ENCODE results near the gene GCM1.

Gene GCM1

DNA sequence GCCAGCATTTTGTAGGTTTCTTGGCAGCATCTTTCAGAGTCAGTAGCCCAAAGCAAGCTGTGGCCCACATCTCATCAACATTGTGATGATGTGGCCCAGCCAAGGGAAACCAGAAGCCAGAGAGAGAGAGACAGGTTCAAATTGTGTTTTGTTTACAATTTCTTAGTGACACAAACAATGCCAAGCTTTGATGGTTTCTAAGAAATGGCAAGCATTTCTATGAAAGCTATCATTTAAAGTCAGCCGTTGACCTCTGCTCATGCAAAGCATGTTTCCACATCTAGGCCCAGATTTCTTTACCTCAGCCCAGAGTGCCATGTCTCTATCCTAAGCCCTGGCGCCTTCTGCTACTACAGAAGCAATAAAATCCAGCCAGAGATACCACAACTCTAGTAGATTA is 32.9 kb downstream of the GCM1 start:
- H4K91ac ChIP-seq (ENCODE audit: low read length), result no peak overlapping the region
- no peak overlapping the region for H3K9ac ChIP-seq (ENCODE audit: low read length)
- H3K4me1 ChIP-seq (ENCODE audit: control insufficient read depth, insufficient read depth, low read depth, low read length), result peaks cover 3% of the 10 kb centered on the region
- no peak overlapping the region for H3K18ac ChIP-seq (ENCODE audit: low read depth in 1 of 2, low read length in 2 of 2)
- no peak overlapping the region for H3K4me3 ChIP-seq (ENCODE audit: insufficient read depth in 1 of 2, low read depth in 1 of 2, low read length in 2 of 2)
- H3K27ac ChIP-seq (ENCODE audit: low read length, poor library complexity, severe bottlenecking), result no peak overlapping the region
- 94% methylated on average over 1 of the region's 2 CpGs for whole genome bisulfite sequencing
- DNase-seq, result no peak
- no peak overlapping the region for H3K14ac ChIP-seq (ENCODE audit: low read length in 2 of 2)
- H2AFZ ChIP-seq (ENCODE audit: low read depth, low read length), result no peak overlapping the region
- no peak overlapping the region for H3K4ac ChIP-seq (ENCODE audit: low read depth in 1 of 2, low read length in 2 of 2)
- H4K8ac ChIP-seq (ENCODE audit: low read length), result no peak overlapping the region
- no peak overlapping the region for H2BK12ac ChIP-seq (ENCODE audit: low read length in 2 of 2)
- no peaks in the 10 kb centered on the region for H3K79me1 ChIP-seq (replicated peaks; ENCODE audit: low read length, poor library complexity, severe bottlenecking)
- no peak overlapping the region for H2AK5ac ChIP-seq (ENCODE audit: low read length, severe bottlenecking)
- H3K27me3 ChIP-seq (ENCODE audit: control insufficient read depth in 1 of 2, insufficient read depth in 1 of 2, low read length in 2 of 2), result no peaks in the 10 kb centered on the region
- no peak overlapping the region for H2BK5ac ChIP-seq (ENCODE audit: low read depth, low read length, poor library complexity, severe bottlenecking)
- H3K23ac ChIP-seq (ENCODE audit: low read length in 2 of 2), result no peak overlapping the region
- no peak overlapping the region for H3K4me2 ChIP-seq (ENCODE audit: low read length, poor library complexity, severe bottlenecking)
- peaks cover 3% of the 10 kb centered on the region for H3K9me3 ChIP-seq (ENCODE audit: control insufficient read depth, low read length)
- no peak overlapping the region for H2BK120ac ChIP-seq (ENCODE audit: low read depth, low read length)
- no peaks in the 10 kb centered on the region for H3K36me3 ChIP-seq (ENCODE audit: control insufficient read depth in 1 of 2, insufficient read depth in 2 of 2, low read depth in 1 of 2, low read length in 2 of 2)
- no peak overlapping the region for H2BK15ac ChIP-seq (ENCODE audit: low read depth, poor library complexity, severe bottlenecking)

DNA sequence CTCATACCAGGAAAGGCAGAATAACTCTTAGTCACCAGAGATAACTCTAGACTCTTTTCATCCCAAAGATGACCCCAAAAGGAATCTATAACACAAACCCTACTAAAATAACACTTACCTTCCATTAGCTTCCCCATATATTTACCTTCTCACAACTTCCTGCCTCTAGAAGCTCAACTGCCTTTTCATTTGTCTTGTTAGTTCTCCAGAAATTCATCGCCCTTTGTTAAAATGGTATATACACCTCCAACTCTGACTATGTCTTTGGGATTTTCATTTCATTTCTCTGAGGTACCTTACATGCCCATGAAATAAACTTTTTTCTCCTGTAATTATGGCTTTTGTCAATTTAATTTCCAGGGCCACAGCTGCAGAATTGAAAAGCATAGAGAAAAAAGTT is 33.5 kb downstream of the GCM1 start:
- no peak overlapping the region for H3K14ac ChIP-seq (ENCODE audit: low read length in 2 of 2)
- no peak overlapping the region for H3K4ac ChIP-seq (ENCODE audit: low read depth in 1 of 2, low read length in 2 of 2)
- no peak overlapping the region for H3K4me2 ChIP-seq (ENCODE audit: low read length, poor library complexity, severe bottlenecking)
- H3K4me3 ChIP-seq (ENCODE audit: insufficient read depth in 1 of 2, low read depth in 1 of 2, low read length in 2 of 2), result no peak overlapping the region
- H2BK15ac ChIP-seq (ENCODE audit: low read depth, poor library complexity, severe bottlenecking), result no peak overlapping the region
- peaks cover 3% of the 10 kb centered on the region for H3K9me3 ChIP-seq (ENCODE audit: control insufficient read depth, low read length)
- H2BK5ac ChIP-seq (ENCODE audit: low read depth, low read length, poor library complexity, severe bottlenecking), result no peak overlapping the region
- no peaks in the 10 kb centered on the region for H3K79me1 ChIP-seq (replicated peaks; ENCODE audit: low read length, poor library complexity, severe bottlenecking)
- no peak for DNase-seq
- H3K27me3 ChIP-seq (ENCODE audit: control insufficient read depth in 1 of 2, insufficient read depth in 1 of 2, low read length in 2 of 2), result no peaks in the 10 kb centered on the region
- WGBS, result 100% methylated on average over 1 of the region's 1 CpG
- no peak overlapping the region for H2AFZ ChIP-seq (ENCODE audit: low read depth, low read length)
- no peak overlapping the region for H3K9ac ChIP-seq (ENCODE audit: low read length)
- H3K4me1 ChIP-seq (ENCODE audit: control insufficient read depth, insufficient read depth, low read depth, low read length), result peaks cover 3% of the 10 kb centered on the region
- no peak overlapping the region for H4K91ac ChIP-seq (ENCODE audit: low read length)
- H2BK120ac ChIP-seq (ENCODE audit: low read depth, low read length), result no peak overlapping the region
- H4K8ac ChIP-seq (ENCODE audit: low read length), result no peak overlapping the region
- H3K27ac ChIP-seq (ENCODE audit: low read length, poor library complexity, severe bottlenecking), result no peak overlapping the region
- H2AK5ac ChIP-seq (ENCODE audit: low read length, severe bottlenecking), result no peak overlapping the region
- H3K23ac ChIP-seq (ENCODE audit: low read length in 2 of 2), result no peak overlapping the region
- no peak overlapping the region for H2BK12ac ChIP-seq (ENCODE audit: low read length in 2 of 2)
- H3K18ac ChIP-seq (ENCODE audit: low read depth in 1 of 2, low read length in 2 of 2), result no peak overlapping the region
- H3K36me3 ChIP-seq (ENCODE audit: control insufficient read depth in 1 of 2, insufficient read depth in 2 of 2, low read depth in 1 of 2, low read length in 2 of 2), result no peaks in the 10 kb centered on the region

DNA sequence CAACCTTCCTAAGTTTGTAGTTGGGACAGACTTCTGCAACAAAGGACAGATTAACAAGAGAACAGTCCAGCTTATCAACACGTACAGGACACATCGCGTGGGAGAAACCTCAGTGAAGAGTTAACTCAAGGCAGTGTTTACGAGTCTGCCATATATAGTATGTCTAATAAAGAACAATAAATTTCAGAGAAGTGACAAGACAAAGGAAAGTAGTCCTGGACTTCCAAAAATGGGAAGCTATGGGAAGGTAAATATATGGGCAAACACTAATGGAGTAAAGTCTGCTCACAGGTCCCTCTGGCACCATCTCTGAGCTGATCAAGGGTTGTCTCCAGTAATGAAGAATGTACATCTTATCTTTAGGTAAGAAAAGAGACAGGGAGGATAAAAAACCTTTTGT is 34.9 kb downstream of the GCM1 start:
- H3K4me2 ChIP-seq (ENCODE audit: low read length, poor library complexity, severe bottlenecking), result no peak overlapping the region
- H3K27ac ChIP-seq (ENCODE audit: low read length, poor library complexity, severe bottlenecking), result no peak overlapping the region
- H3K4ac ChIP-seq (ENCODE audit: low read depth in 1 of 2, low read length in 2 of 2), result no peak overlapping the region
- H2AK5ac ChIP-seq (ENCODE audit: low read length, severe bottlenecking), result no peak overlapping the region
- no peak overlapping the region for H3K23ac ChIP-seq (ENCODE audit: low read length in 2 of 2)
- no peak overlapping the region for H3K18ac ChIP-seq (ENCODE audit: low read depth in 1 of 2, low read length in 2 of 2)
- 78% methylated on average over 4 of the region's 4 CpGs for WGBS
- H3K9ac ChIP-seq (ENCODE audit: low read length), result no peak overlapping the region
- no peaks in the 10 kb centered on the region for H3K27me3 ChIP-seq (ENCODE audit: control insufficient read depth in 1 of 2, insufficient read depth in 1 of 2, low read length in 2 of 2)
- no peak overlapping the region for H2BK5ac ChIP-seq (ENCODE audit: low read depth, low read length, poor library complexity, severe bottlenecking)
- H3K14ac ChIP-seq (ENCODE audit: low read length in 2 of 2), result no peak overlapping the region
- no peak for DNase-seq
- H3K4me3 ChIP-seq (ENCODE audit: insufficient read depth in 1 of 2, low read depth in 1 of 2, low read length in 2 of 2), result no peak overlapping the region
- H4K8ac ChIP-seq (ENCODE audit: low read length), result no peak overlapping the region
- H2AFZ ChIP-seq (ENCODE audit: low read depth, low read length), result no peak overlapping the region
- no peak overlapping the region for H2BK120ac ChIP-seq (ENCODE audit: low read depth, low read length)
- no peak overlapping the region for H2BK12ac ChIP-seq (ENCODE audit: low read length in 2 of 2)
- H3K79me1 ChIP-seq (replicated peaks; ENCODE audit: low read length, poor library complexity, severe bottlenecking), result no peaks in the 10 kb centered on the region
- H3K36me3 ChIP-seq (ENCODE audit: control insufficient read depth in 1 of 2, insufficient read depth in 2 of 2, low read depth in 1 of 2, low read length in 2 of 2), result no peaks in the 10 kb centered on the region
- no peak overlapping the region for H2BK15ac ChIP-seq (ENCODE audit: low read depth, poor library complexity, severe bottlenecking)
- H4K91ac ChIP-seq (ENCODE audit: low read length), result no peak overlapping the region
- peaks cover 3% of the 10 kb centered on the region for H3K9me3 ChIP-seq (ENCODE audit: control insufficient read depth, low read length)
- H3K4me1 ChIP-seq (ENCODE audit: control insufficient read depth, insufficient read depth, low read depth, low read length), result no peaks in the 10 kb centered on the region

DNA sequence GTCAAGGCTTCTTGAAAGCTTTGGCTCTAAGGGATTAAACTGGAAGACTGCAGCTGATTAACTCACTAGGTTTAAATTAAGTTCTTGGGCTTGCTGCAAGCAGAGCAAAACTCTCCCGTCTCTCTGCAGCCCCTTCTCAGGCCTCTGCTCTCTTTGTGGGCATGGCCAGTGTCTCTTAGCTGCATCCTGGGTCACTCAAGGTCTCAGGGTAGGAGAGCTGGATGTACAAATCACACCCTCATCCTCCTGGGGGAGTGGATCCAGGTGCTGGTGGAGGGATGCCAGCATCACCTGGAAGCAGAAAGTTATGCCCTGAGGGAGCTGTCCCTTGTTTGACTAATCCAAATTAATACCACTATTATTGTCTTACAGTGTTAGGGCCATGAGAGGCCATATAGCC is 35.8 kb downstream of the GCM1 start:
- no peaks in the 10 kb centered on the region for H3K4me1 ChIP-seq (ENCODE audit: control insufficient read depth, insufficient read depth, low read depth, low read length)
- no peak overlapping the region for H4K91ac ChIP-seq (ENCODE audit: low read length)
- no peak overlapping the region for H3K9ac ChIP-seq (ENCODE audit: low read length)
- H3K27me3 ChIP-seq (ENCODE audit: control insufficient read depth in 1 of 2, insufficient read depth in 1 of 2, low read length in 2 of 2), result no peaks in the 10 kb centered on the region
- no peak overlapping the region for H2BK12ac ChIP-seq (ENCODE audit: low read length in 2 of 2)
- no peak overlapping the region for H3K27ac ChIP-seq (ENCODE audit: low read length, poor library complexity, severe bottlenecking)
- DNase-seq, result no peak
- no peak overlapping the region for H3K14ac ChIP-seq (ENCODE audit: low read length in 2 of 2)
- H2AK5ac ChIP-seq (ENCODE audit: low read length, severe bottlenecking), result no peak overlapping the region
- no peak overlapping the region for H2BK120ac ChIP-seq (ENCODE audit: low read depth, low read length)
- H2AFZ ChIP-seq (ENCODE audit: low read depth, low read length), result no peak overlapping the region
- H3K4me2 ChIP-seq (ENCODE audit: low read length, poor library complexity, severe bottlenecking), result no peak overlapping the region
- H3K9me3 ChIP-seq (ENCODE audit: control insufficient read depth, low read length), result peaks cover 3% of the 10 kb centered on the region
- no peaks in the 10 kb centered on the region for H3K79me1 ChIP-seq (replicated peaks; ENCODE audit: low read length, poor library complexity, severe bottlenecking)
- no peak overlapping the region for H3K4me3 ChIP-seq (ENCODE audit: insufficient read depth in 1 of 2, low read depth in 1 of 2, low read length in 2 of 2)
- H2BK5ac ChIP-seq (ENCODE audit: low read depth, low read length, poor library complexity, severe bottlenecking), result no peak overlapping the region
- no peak overlapping the region for H2BK15ac ChIP-seq (ENCODE audit: low read depth, poor library complexity, severe bottlenecking)
- no peaks in the 10 kb centered on the region for H3K36me3 ChIP-seq (ENCODE audit: control insufficient read depth in 1 of 2, insufficient read depth in 2 of 2, low read depth in 1 of 2, low read length in 2 of 2)
- 100% methylated on average over 1 of the region's 1 CpG for WGBS
- no peak overlapping the region for H4K8ac ChIP-seq (ENCODE audit: low read length)
- no peak overlapping the region for H3K18ac ChIP-seq (ENCODE audit: low read depth in 1 of 2, low read length in 2 of 2)
- no peak overlapping the region for H3K23ac ChIP-seq (ENCODE audit: low read length in 2 of 2)
- no peak overlapping the region for H3K4ac ChIP-seq (ENCODE audit: low read depth in 1 of 2, low read length in 2 of 2)

Measured in mesenchymal stem cell (in vitro differentiated cells and primary cell).